Measurements from ENCODE around the gene NUP93. TPM values are rescaled to one million over a fixed set of nuclear protein-coding genes. Genes with fewer than 3 reads are reported as not detected.

The NUP93 gene
- total and polyA plus RNA-seq, 2 of the 8 experiments (the other 6 are each of a cell fraction or from before 2014, with no cell fraction given), result 147 to 201 TPM

DNA sequence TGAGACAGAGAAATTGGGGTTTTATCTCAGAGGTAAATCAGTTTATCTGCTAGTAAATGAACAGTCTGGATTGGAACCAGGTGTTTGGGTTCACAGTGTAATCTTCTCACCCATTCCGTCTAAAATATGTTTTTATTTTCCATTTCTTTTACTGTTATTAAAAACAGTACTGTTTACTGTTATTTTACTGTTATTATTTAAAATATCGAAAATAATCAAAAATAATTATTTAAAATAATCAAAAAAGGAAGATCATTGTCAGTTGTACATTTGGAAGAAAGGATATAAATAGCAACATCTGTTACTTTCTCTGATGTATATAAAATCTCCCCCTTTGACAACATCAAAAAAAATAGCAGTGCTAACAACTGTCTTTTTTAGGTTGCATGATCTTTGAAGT lies 11.5 kb downstream of the NUP93 start (continued):
- TF ChIP-seq, protein P1, sequence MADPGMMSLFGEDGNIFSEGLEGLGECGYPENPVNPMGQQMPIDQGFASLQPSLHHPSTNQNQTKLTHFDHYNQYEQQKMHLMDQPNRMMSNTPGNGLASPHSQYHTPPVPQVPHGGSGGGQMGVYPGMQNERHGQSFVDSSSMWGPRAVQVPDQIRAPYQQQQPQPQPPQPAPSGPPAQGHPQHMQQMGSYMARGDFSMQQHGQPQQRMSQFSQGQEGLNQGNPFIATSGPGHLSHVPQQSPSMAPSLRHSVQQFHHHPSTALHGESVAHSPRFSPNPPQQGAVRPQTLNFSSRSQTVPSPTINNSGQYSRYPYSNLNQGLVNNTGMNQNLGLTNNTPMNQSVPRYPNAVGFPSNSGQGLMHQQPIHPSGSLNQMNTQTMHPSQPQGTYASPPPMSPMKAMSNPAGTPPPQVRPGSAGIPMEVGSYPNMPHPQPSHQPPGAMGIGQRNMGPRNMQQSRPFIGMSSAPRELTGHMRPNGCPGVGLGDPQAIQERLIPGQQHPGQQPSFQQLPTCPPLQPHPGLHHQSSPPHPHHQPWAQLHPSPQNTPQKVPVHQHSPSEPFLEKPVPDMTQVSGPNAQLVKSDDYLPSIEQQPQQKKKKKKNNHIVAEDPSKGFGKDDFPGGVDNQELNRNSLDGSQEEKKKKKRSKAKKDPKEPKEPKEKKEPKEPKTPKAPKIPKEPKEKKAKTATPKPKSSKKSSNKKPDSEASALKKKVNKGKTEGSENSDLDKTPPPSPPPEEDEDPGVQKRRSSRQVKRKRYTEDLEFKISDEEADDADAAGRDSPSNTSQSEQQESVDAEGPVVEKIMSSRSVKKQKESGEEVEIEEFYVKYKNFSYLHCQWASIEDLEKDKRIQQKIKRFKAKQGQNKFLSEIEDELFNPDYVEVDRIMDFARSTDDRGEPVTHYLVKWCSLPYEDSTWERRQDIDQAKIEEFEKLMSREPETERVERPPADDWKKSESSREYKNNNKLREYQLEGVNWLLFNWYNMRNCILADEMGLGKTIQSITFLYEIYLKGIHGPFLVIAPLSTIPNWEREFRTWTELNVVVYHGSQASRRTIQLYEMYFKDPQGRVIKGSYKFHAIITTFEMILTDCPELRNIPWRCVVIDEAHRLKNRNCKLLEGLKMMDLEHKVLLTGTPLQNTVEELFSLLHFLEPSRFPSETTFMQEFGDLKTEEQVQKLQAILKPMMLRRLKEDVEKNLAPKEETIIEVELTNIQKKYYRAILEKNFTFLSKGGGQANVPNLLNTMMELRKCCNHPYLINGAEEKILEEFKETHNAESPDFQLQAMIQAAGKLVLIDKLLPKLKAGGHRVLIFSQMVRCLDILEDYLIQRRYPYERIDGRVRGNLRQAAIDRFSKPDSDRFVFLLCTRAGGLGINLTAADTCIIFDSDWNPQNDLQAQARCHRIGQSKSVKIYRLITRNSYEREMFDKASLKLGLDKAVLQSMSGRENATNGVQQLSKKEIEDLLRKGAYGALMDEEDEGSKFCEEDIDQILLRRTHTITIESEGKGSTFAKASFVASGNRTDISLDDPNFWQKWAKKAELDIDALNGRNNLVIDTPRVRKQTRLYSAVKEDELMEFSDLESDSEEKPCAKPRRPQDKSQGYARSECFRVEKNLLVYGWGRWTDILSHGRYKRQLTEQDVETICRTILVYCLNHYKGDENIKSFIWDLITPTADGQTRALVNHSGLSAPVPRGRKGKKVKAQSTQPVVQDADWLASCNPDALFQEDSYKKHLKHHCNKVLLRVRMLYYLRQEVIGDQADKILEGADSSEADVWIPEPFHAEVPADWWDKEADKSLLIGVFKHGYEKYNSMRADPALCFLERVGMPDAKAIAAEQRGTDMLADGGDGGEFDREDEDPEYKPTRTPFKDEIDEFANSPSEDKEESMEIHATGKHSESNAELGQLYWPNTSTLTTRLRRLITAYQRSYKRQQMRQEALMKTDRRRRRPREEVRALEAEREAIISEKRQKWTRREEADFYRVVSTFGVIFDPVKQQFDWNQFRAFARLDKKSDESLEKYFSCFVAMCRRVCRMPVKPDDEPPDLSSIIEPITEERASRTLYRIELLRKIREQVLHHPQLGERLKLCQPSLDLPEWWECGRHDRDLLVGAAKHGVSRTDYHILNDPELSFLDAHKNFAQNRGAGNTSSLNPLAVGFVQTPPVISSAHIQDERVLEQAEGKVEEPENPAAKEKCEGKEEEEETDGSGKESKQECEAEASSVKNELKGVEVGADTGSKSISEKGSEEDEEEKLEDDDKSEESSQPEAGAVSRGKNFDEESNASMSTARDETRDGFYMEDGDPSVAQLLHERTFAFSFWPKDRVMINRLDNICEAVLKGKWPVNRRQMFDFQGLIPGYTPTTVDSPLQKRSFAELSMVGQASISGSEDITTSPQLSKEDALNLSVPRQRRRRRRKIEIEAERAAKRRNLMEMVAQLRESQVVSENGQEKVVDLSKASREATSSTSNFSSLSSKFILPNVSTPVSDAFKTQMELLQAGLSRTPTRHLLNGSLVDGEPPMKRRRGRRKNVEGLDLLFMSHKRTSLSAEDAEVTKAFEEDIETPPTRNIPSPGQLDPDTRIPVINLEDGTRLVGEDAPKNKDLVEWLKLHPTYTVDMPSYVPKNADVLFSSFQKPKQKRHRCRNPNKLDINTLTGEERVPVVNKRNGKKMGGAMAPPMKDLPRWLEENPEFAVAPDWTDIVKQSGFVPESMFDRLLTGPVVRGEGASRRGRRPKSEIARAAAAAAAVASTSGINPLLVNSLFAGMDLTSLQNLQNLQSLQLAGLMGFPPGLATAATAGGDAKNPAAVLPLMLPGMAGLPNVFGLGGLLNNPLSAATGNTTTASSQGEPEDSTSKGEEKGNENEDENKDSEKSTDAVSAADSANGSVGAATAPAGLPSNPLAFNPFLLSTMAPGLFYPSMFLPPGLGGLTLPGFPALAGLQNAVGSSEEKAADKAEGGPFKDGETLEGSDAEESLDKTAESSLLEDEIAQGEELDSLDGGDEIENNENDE (IDR thresholded peaks at IDR 0.05; ENCODE audit: insufficient replicate concordance, low read length), result no peak
- TF ChIP-seq GTF2F1 (IDR thresholded peaks at IDR 0.05; ENCODE audit: borderline replicate concordance, low read depth, low read length) (no peak), TAF1 (IDR thresholded peaks at IDR 0.05; ENCODE audit: low read depth, low read length) (no peak), SP2 (IDR thresholded peaks at IDR 0.05; ENCODE audit: low read length) (no peak)
- TF ChIP-seq, protein P2, sequence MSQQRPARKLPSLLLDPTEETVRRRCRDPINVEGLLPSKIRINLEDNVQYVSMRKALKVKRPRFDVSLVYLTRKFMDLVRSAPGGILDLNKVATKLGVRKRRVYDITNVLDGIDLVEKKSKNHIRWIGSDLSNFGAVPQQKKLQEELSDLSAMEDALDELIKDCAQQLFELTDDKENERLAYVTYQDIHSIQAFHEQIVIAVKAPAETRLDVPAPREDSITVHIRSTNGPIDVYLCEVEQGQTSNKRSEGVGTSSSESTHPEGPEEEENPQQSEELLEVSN (IDR thresholded peaks at IDR 0.05), result no peak

Data from H1 (cell line).